Measurements from ENCODE around the gene TSSC4. TPM values are rescaled to one million over a fixed set of nuclear protein-coding genes. Genes with fewer than 3 reads are reported as not detected.

Gene TSSC4
- total RNA-seq, 4 donors from 2014 or later = 24.2 to 35.5 (median 29.6) TPM

DNA sequence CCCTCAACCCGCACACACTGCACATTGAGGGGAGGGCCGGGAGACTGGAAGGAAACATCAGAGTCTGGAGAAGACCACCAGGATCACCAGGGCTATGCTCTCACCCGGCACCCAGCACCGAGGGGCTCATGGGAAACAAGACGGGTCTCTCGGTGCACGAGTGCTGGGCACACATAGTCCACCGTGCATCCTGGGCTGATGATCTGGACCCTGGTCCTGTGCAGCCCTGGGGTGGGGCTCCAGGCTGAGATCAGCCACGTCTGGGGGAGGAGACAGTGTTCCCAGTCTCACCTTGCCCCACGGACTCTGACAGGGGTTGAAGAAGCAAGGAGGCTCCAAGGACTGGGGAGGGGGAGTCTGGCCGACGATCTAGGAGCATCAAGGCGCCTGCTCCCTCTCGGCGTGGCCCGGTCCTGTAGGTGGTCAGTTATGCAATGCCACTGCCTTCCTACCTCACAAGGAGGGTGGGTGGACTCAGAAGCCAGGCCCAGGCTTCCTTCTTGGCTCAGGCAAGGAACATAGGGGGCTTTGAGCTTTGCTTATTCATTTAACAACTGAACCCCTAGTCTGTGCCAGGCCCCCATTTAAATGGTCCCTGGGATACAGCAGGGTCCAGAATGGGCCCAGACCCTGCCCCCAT, 34.9 kb upstream of the TSSC4 start:
- WGBS, 2 donors = 86 to 88% methylated on average over 6 to 14 of the region's 16 CpGs
- Histone ChIP-seq H3K4me3 (no peak overlapping the region), H3K27me3 (peaks cover 0 to 41% (median 0%) of the 10 kb centered on the region in 4 donors), H3K27ac (no peak overlapping the region), H3K9me3 (no peaks in the 10 kb centered on the region), H3K4me1 (peaks cover 0 to 31% (median 7%) of the 10 kb centered on the region in 3 donors), H3K36me3 (no peaks in the 10 kb centered on the region)
- intact Hi-C loops (cut with DNase I) = no loop called here
- no peak for DNase-seq
- no peak for TF ChIP-seq POLR2A (IDR thresholded peaks at IDR 0.05)

- Histone ChIP-seq H3K36me3 (no peaks in the 10 kb centered on the region), H3K4me3 (peak overlapping the region in 1 of 4 donors; percentile 10), H3K9me3 (no peaks in the 10 kb centered on the region), H3K4me1 (peaks cover 0 to 31% (median 7%) of the 10 kb centered on the region in 3 donors), H3K27ac (no peak overlapping the region), H3K27me3 (peaks cover 0 to 41% (median 0%) of the 10 kb centered on the region in 4 donors)
- WGBS, 2 donors = 41 to 45% methylated on average over 3 to 6 of the region's 11 CpGs
- DNase-seq = no peak
- TF ChIP-seq CTCF (IDR thresholded peaks at IDR 0.05) (no peak), POLR2A (IDR thresholded peaks at IDR 0.05) (no peak)
- intact Hi-C loops (cut with DNase I) = no loop called here
Observed at GRCh38 chr11:2366276-2366675, 34.3 kb upstream of the TSSC4 start.

- Histone ChIP-seq H3K4me1 (peaks cover 0 to 31% (median 7%) of the 10 kb centered on the region in 3 donors), H3K27me3 (peaks cover 0 to 38% (median 0%) of the 10 kb centered on the region in 4 donors), H3K4me3 (no peak overlapping the region), H3K36me3 (no peaks in the 10 kb centered on the region), H3K27ac (no peak overlapping the region), H3K9me3 (no peaks in the 10 kb centered on the region)
- DNase-seq = no peak
- WGBS, 2 donors = 79 to 93% methylated on average over 3 to 5 of the region's 7 CpGs
- TF ChIP-seq CTCF (IDR thresholded peaks at IDR 0.05) = no peak
- TF ChIP-seq POLR2A (IDR thresholded peaks at IDR 0.05) = no peak
- intact Hi-C loops (cut with DNase I) = no loop called here
Observed at GRCh38 chr11:2366733-2367132, 33.8 kb upstream of the TSSC4 start.

DNA sequence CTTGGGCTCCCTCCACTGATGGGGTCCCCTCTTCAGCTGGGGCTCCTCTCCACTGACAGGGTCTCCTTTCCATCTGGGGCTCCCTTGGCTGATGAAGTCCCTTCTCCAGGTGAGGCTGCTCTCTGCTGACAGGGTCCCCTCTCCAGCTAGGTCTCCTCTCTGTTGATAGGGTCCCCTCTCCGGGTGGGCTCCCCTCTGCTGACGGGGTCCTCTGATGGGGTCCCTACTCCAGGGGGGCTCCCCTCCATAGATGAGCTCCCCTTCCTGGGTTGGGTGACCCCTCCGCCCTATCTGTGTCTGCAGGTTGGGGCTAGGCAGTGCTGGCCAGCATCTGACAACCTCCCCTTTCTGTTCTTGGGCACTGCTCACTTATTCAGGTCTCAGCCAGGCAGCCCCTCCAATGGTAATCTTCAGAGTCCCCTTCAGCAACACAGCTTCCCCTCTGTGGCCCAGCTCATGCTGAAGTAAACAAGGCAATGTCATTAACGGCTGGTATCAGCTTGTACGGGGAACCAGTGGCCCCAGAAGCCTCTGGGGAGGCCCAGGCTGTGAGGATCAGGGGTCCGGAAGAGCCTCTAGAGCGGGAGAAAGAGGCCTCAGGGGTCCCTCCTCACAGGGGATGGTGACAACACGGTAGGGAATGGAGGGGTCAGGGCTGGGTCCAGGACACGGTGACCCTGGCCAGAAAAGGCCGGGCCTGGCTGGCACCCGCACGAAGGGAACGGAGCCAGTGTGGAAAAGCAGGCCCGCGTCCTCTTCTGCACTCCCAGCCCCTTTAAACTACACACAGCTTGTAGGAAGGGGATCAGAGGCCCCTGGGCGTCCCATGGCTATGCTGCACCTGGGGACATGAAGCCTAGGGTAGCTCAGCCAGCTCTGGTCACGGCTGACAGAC, 33.0 kb upstream of the TSSC4 start:
- no peak overlapping the region for H3K27ac ChIP-seq
- no peak for DNase-seq
- WGBS, 2 donors = 50 to 52% methylated on average over 2 to 13 of the region's 17 CpGs

More for the DNA sequence above, 33.0 kb upstream of the TSSC4 start:
- TF ChIP-seq CTCF (IDR thresholded peaks at IDR 0.05) (no peak), POLR2A (IDR thresholded peaks at IDR 0.05) (no peak)
- Histone ChIP-seq H3K27me3 (peaks cover 0 to 35% (median 0%) of the 10 kb centered on the region in 4 donors), H3K9me3 (no peaks in the 10 kb centered on the region), H3K36me3 (no peaks in the 10 kb centered on the region), H3K4me1 (peaks cover 0 to 31% (median 7%) of the 10 kb centered on the region in 3 donors), H3K4me3 (no peak overlapping the region)
- intact Hi-C loops (cut with DNase I) = no loop called here
